C4-2B (cell line): ENCODE results near the gene IQCE.

Experiments
- CTCF ChIP-seq: fragments of 450-650 bp; conservative IDR thresholded peaks from 2 replicates; pipeline ENCODE4 v1.5.1; 2017; ENCODE audit warnings: mild to moderate bottlenecking
- ZFX ChIP-seq: fragments of 450-650 bp; IDR thresholded peaks from 2 replicates; pipeline ENCODE4 v1.6.1; 2017

GRCh38 chr7:2575733-2576340 lies 17.1 kb downstream of the IQCE start:
- TF ChIP-seq CTCF (no peak), ZFX (no peak)
